ENCODE results near the gene THADA. TPM values are rescaled to one million over a fixed set of nuclear protein-coding genes. Genes with fewer than 3 reads are reported as not detected.
A peak's percentile ranks its signal among the peaks of the same experiment; 100 is the strongest.

Gene THADA
- total RNA-seq, 1 donor from 2014 or later, result 28.3 TPM

DNA sequence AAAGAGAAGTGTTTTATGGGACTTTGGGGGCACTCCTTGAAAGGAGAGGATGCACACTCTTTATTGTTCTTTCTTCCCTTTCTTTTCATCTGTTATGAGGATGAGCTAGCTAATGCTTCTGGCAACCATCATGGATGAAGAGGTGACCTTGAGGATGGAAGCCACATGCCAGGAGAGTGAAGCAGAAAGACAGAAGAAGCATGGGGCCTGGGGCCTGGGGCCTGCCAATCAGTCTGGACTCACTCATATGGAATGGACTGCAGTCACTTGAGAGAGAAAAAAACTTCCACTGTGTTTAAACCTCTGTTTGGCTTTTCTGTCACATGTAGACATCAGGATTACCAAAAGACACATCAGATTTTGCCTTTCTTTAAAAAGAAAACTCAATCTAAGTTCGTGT lies 333.6 kb downstream of the THADA start:
- no peak overlapping the region for H3K27ac Mint-ChIP-seq (ENCODE audit: unreplicated experiment)
- no peaks in the 10 kb centered on the region for H3K9me3 Mint-ChIP-seq (ENCODE audit: unreplicated experiment)
- no peak for DNase-seq (ENCODE audit: extremely low spot score, unreplicated experiment)
- H3K4me1 Mint-ChIP-seq (ENCODE audit: unreplicated experiment), result peaks cover 41% of the 10 kb centered on the region
- H3K27me3 Mint-ChIP-seq (ENCODE audit: unreplicated experiment), result no peaks in the 10 kb centered on the region
- H3K36me3 Mint-ChIP-seq (ENCODE audit: unreplicated experiment), result peaks cover 7% of the 10 kb centered on the region
- TF ChIP-seq, protein P1, sequence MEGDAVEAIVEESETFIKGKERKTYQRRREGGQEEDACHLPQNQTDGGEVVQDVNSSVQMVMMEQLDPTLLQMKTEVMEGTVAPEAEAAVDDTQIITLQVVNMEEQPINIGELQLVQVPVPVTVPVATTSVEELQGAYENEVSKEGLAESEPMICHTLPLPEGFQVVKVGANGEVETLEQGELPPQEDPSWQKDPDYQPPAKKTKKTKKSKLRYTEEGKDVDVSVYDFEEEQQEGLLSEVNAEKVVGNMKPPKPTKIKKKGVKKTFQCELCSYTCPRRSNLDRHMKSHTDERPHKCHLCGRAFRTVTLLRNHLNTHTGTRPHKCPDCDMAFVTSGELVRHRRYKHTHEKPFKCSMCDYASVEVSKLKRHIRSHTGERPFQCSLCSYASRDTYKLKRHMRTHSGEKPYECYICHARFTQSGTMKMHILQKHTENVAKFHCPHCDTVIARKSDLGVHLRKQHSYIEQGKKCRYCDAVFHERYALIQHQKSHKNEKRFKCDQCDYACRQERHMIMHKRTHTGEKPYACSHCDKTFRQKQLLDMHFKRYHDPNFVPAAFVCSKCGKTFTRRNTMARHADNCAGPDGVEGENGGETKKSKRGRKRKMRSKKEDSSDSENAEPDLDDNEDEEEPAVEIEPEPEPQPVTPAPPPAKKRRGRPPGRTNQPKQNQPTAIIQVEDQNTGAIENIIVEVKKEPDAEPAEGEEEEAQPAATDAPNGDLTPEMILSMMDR (IDR thresholded peaks at IDR 0.05), result no peak
- no peak overlapping the region for H3K4me3 Mint-ChIP-seq (ENCODE audit: unreplicated experiment)

DNA sequence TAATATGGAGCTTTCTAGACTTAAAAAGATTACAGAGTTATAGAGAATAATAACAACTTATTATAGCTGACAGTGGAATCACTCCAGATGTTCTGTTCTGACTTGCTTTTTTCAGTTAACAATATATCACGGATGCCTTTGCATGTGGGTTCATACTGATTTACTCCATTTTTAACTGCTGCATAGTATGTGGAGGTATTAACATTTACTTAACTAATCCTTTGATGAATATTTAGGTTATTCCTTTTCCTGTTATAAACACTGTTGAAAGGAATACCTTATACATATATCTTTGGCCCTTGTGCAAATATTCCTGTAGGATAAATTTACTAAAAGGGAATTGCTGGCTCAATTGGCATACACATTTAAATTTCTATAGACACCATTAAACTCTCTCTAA lies 336.3 kb downstream of the THADA start:
- TF ChIP-seq, protein P1 (IDR thresholded peaks at IDR 0.05), result no peak
- Mint-ChIP-seq H3K27ac (ENCODE audit: unreplicated experiment) (no peak overlapping the region), H3K36me3 (ENCODE audit: unreplicated experiment) (peaks cover 9% of the 10 kb centered on the region), H3K4me3 (ENCODE audit: unreplicated experiment) (no peak overlapping the region), H3K27me3 (ENCODE audit: unreplicated experiment) (no peaks in the 10 kb centered on the region), H3K4me1 (ENCODE audit: unreplicated experiment) (peaks cover 30% of the 10 kb centered on the region), H3K9me3 (ENCODE audit: unreplicated experiment) (no peaks in the 10 kb centered on the region)
- DNase-seq (ENCODE audit: extremely low spot score, unreplicated experiment), result no peak

DNA sequence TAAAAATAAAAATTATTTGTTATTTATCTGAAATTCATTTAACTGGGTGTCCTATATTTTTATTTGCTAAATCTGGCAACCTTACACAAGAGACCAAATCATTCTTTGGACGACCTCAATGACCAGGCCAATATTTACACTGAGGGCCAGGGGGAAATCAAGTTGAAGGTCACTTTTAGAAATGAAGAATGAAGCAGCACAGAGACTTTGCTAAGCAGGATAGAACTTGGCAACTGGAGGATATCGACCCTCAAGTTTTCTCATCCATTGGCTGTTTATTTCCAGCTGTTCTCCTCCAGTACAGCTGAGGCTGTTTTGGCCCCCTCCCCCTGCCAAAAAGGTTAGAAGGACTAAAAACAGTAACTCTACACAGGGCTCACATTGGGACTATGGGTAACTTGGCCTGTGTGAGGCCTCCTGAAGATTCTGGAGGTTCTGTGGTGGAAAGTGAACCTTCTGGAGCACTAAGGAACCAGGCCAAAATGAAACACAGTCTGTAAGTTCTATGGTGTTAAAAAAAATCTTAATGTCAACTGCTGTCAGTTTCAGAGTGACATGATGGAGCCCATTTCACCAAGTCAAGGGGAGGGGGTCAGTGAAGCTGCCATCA lies 337.2 kb downstream of the THADA start:
- DNase-seq (ENCODE audit: extremely low spot score, unreplicated experiment), result no peak
- no peaks in the 10 kb centered on the region for H3K9me3 Mint-ChIP-seq (ENCODE audit: unreplicated experiment)
- no peaks in the 10 kb centered on the region for H3K27me3 Mint-ChIP-seq (ENCODE audit: unreplicated experiment)
- peaks cover 7% of the 10 kb centered on the region for H3K36me3 Mint-ChIP-seq (ENCODE audit: unreplicated experiment)
- TF ChIP-seq, protein P1 (IDR thresholded peaks at IDR 0.05), result no peak
- H3K27ac Mint-ChIP-seq (ENCODE audit: unreplicated experiment), result no peak overlapping the region
- no peak overlapping the region for H3K4me3 Mint-ChIP-seq (ENCODE audit: unreplicated experiment)
- peaks cover 26% of the 10 kb centered on the region for H3K4me1 Mint-ChIP-seq (ENCODE audit: unreplicated experiment)

DNA sequence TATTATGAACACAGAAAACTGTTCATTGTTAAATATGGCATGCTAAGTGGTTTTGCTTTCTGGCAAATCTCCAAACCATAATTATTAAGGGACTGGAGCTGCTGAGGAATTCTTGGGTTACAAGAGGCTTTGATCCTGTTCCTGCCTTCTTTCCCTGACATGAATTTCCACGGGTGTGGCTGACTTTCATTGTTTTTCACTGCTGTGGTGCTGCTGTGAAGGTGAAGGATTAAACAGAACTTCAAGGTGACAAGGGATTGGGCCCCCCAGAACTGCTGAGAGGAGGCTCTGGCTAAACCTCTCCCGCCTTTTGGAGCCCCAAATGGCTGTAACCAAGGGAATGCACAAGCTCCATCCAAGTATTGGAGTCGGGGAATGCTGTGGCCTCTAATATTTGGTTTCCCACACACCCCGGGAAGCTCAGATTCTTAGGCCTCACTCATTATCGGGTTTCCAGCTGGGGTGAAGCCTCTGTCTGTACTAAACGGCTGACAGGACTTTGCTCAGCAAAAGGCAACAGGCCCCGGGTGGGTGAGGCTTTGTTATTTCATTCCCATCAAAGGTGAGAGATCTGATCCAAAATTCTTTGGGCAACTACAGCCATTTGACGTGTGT lies 340.4 kb downstream of the THADA start:
- Mint-ChIP-seq H3K4me3 (ENCODE audit: unreplicated experiment) (no peak overlapping the region), H3K9me3 (ENCODE audit: unreplicated experiment) (no peaks in the 10 kb centered on the region), H3K27me3 (ENCODE audit: unreplicated experiment) (no peaks in the 10 kb centered on the region), H3K27ac (ENCODE audit: unreplicated experiment) (no peak overlapping the region), H3K4me1 (ENCODE audit: unreplicated experiment) (peaks cover 18% of the 10 kb centered on the region), H3K36me3 (ENCODE audit: unreplicated experiment) (peaks cover 7% of the 10 kb centered on the region)
- TF ChIP-seq, protein P1 (IDR thresholded peaks at IDR 0.05), result no peak
- no peak for DNase-seq (ENCODE audit: extremely low spot score, unreplicated experiment)

DNA sequence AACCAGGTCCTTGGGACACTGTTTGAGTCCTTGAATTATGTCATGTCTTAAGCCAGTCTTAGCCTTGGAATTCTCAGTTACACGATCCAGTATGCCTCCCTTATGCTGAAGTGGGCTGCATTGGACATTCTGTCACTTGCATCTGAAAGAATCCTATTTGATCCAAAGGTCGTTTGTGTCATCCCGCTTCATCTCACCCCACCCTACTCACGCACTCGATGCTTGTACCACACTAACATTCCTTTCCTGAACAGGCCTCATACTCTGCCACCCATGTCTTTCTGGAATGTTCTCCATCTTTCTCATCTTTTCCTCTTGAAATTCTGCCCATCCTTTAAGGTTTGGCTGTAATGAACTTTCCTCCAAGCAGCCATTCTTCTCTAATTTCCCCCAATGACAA lies 341.5 kb downstream of the THADA start:
- no peaks in the 10 kb centered on the region for H3K9me3 Mint-ChIP-seq (ENCODE audit: unreplicated experiment)
- peaks cover 20% of the 10 kb centered on the region for H3K4me1 Mint-ChIP-seq (ENCODE audit: unreplicated experiment)
- TF ChIP-seq, protein P1 (IDR thresholded peaks at IDR 0.05), result no peak
- H3K27ac Mint-ChIP-seq (ENCODE audit: unreplicated experiment), result peak overlapping the region; percentile 8
- H3K27me3 Mint-ChIP-seq (ENCODE audit: unreplicated experiment), result no peaks in the 10 kb centered on the region
- DNase-seq (ENCODE audit: extremely low spot score, unreplicated experiment), result no peak
- H3K36me3 Mint-ChIP-seq (ENCODE audit: unreplicated experiment), result peaks cover 7% of the 10 kb centered on the region
- H3K4me3 Mint-ChIP-seq (ENCODE audit: unreplicated experiment), result no peak overlapping the region

Measured in osteocyte (in vitro differentiated cells).